WTC11 (cell line): ENCODE data around the gene PLLP. TPM values are rescaled to one million over a fixed set of nuclear protein-coding genes. Genes with fewer than 3 reads are reported as not detected.

Source experiments
- ATAC-seq: fragments of 200-7000 bp; cut with Tn5 transposase; 2 replicates; pipeline ENCODE4 v1.10.0; 2021; ENCODE audit warnings: mild to moderate bottlenecking, moderate library complexity
- CTCF ChIA-PET: fragments of 300-600 bp; sonication (Branson Sonifier 250); formaldehyde crosslinking; loops from one replicate; lab custom pipeline; 2021; ENCODE audit warnings: antibody characterized with exemption; lab: Charles Lee
- POLR2A ChIA-PET: fragments of 350-600 bp; sonication (Branson Sonifier 250); formaldehyde crosslinking; loops from one replicate; lab custom pipeline; 2021; ENCODE audit warnings: antibody characterized with exemption; lab: Charles Lee
- DNase-seq: peaks from one replicate; pipeline ENCODE4 v3.0.0; 2021; ENCODE audit warnings: low spot score
- H3K27ac Mint-ChIP-seq: 2 replicates; pipeline ENCODE4 v1.8.0; 2021; ENCODE audit warnings: mixed read lengths
- H3K27me3 Mint-ChIP-seq: 2 replicates; pipeline ENCODE4 v1.8.0; 2021; ENCODE audit warnings: low read depth, mild to moderate bottlenecking, moderate library complexity, mixed read lengths
- H3K36me3 Mint-ChIP-seq: 2 replicates; pipeline ENCODE4 v1.8.0; 2021; ENCODE audit warnings: mixed read lengths
- H3K4me1 Mint-ChIP-seq: 2 replicates; pipeline ENCODE4 v1.8.0; 2022; ENCODE audit warnings: mixed read lengths
- H3K4me3 Mint-ChIP-seq: 2 replicates; pipeline ENCODE4 v1.8.0; 2021; ENCODE audit warnings: mild to moderate bottlenecking, moderate library complexity, mixed read lengths
- H3K9me3 Mint-ChIP-seq: 2 replicates; pipeline ENCODE4 v1.8.0; 2021; ENCODE audit warnings: mixed read lengths
- ATF1 ChIP-seq: sonication (generic); formaldehyde crosslinking; IDR thresholded peaks from 2 replicates; pipeline ENCODE4 v1.8.1; 2023; ENCODE audit warnings: mild to moderate bottlenecking, moderate library complexity, missing genetic modification reagents
- CDX4 ChIP-seq: fragments of 250-450 bp; sonication (Bioruptor Pico); IDR thresholded peaks from 2 replicates; pipeline ENCODE4 v1.9.0; 2021; ENCODE audit warnings: moderate library complexity, mild to moderate bottlenecking, inconsistent platforms, borderline replicate concordance
- CREB1 ChIP-seq: sonication (generic); formaldehyde crosslinking; IDR thresholded peaks from 2 replicates; pipeline ENCODE4 v1.8.0; 2023; ENCODE audit warnings: mild to moderate bottlenecking, missing genetic modification reagents
- ELF4 ChIP-seq: sonication (generic); formaldehyde crosslinking; IDR thresholded peaks from 2 replicates; pipeline ENCODE4 v1.8.1; 2022; ENCODE audit warnings: low read depth, mild to moderate bottlenecking, moderate library complexity, missing genetic modification reagents
- FOXJ3 ChIP-seq: sonication (generic); formaldehyde crosslinking; IDR thresholded peaks from 2 replicates; pipeline ENCODE4 v1.9.0; 2021; ENCODE audit warnings: missing genetic modification reagents, mild to moderate bottlenecking, borderline replicate concordance
- FOXP1 ChIP-seq: sonication (generic); formaldehyde crosslinking; IDR thresholded peaks from 2 replicates; pipeline ENCODE4 v1.8.0; 2022; ENCODE audit warnings: missing genetic modification reagents, mild to moderate bottlenecking, moderate library complexity, borderline replicate concordance
- GTF2I ChIP-seq: fragments of 250-450 bp; sonication (Bioruptor Pico); conservative IDR thresholded peaks from 2 replicates; pipeline ENCODE4 v1.4.0; 2021; ENCODE audit warnings: mild to moderate bottlenecking
- IRF2 ChIP-seq: sonication (generic); formaldehyde crosslinking; IDR thresholded peaks from 2 replicates; pipeline ENCODE4 v1.8.0; 2022; ENCODE audit warnings: low read depth, missing genetic modification reagents, borderline replicate concordance
- JUN ChIP-seq: sonication (generic); formaldehyde crosslinking; IDR thresholded peaks from 2 replicates; pipeline ENCODE4 v1.8.0; 2023; ENCODE audit warnings: mild to moderate bottlenecking, missing genetic modification reagents
- KAT7 ChIP-seq: sonication (generic); formaldehyde crosslinking; IDR thresholded peaks from 2 replicates; pipeline ENCODE4 v1.8.1; 2023; ENCODE audit warnings: missing genetic modification reagents, mild to moderate bottlenecking, borderline replicate concordance
- MAX ChIP-seq: sonication (generic); formaldehyde crosslinking; IDR thresholded peaks from 2 replicates; pipeline ENCODE4 v1.8.0; 2022; ENCODE audit warnings: mild to moderate bottlenecking, missing genetic modification reagents
- MLX ChIP-seq: sonication (generic); formaldehyde crosslinking; IDR thresholded peaks from 2 replicates; pipeline ENCODE4 v1.8.1; 2023; ENCODE audit warnings: mild to moderate bottlenecking, missing genetic modification reagents, moderate library complexity
- NFYB ChIP-seq: sonication (generic); formaldehyde crosslinking; conservative IDR thresholded peaks from 2 replicates; pipeline ENCODE4 v1.8.0; 2022; ENCODE audit warnings: low read depth, missing genetic modification reagents
- PRRX2 ChIP-seq: fragments of 250-450 bp; sonication (Bioruptor Pico); IDR thresholded peaks from 2 replicates; pipeline ENCODE4 v1.8.0; 2021; ENCODE audit warnings: mild to moderate bottlenecking
- SP1 ChIP-seq: sonication (generic); formaldehyde crosslinking; conservative IDR thresholded peaks from 2 replicates; pipeline ENCODE4 v1.8.1; 2022; ENCODE audit warnings: missing genetic modification reagents
- TEAD1 ChIP-seq: sonication (generic); formaldehyde crosslinking; IDR thresholded peaks from 2 replicates; pipeline ENCODE4 v1.8.0; 2022; ENCODE audit warnings: mild to moderate bottlenecking, missing genetic modification reagents
- ZNF138 ChIP-seq: sonication (generic); formaldehyde crosslinking; conservative IDR thresholded peaks from 2 replicates; pipeline ENCODE4 v1.8.1; 2022; ENCODE audit warnings: mild to moderate bottlenecking, moderate library complexity, missing genetic modification reagents
- ZNF232 ChIP-seq: sonication (generic); formaldehyde crosslinking; IDR thresholded peaks from 2 replicates; pipeline ENCODE4 v1.8.0; 2022; ENCODE audit warnings: mild to moderate bottlenecking, missing genetic modification reagents
- ZNF263 ChIP-seq: sonication (generic); formaldehyde crosslinking; IDR thresholded peaks from 2 replicates; pipeline ENCODE4 v1.8.1; 2022; ENCODE audit warnings: low read depth, mild to moderate bottlenecking, moderate library complexity, missing genetic modification reagents
- ZNF423 ChIP-seq: fragments of 250-450 bp; sonication (Bioruptor Pico); IDR thresholded peaks from 2 replicates; pipeline ENCODE4 v2.1.2; 2022; ENCODE audit warnings: mild to moderate bottlenecking, moderate library complexity
- total RNA-seq: library from RNA; stranded (reverse); gene quantifications from 3 replicates; pipeline ENCODE4 v1.2.3, GENCODE V29; 2021
- TF ChIP-seq, protein P1 (sequence below): sonication (generic); formaldehyde crosslinking; IDR thresholded peaks from 2 replicates; pipeline ENCODE4 v1.8.1; 2022; ENCODE audit warnings: low read depth, missing genetic modification reagents, borderline replicate concordance

The PLLP gene
- total RNA-seq, 1 experiment from 2014 or later = 2.8 TPM

DNA sequence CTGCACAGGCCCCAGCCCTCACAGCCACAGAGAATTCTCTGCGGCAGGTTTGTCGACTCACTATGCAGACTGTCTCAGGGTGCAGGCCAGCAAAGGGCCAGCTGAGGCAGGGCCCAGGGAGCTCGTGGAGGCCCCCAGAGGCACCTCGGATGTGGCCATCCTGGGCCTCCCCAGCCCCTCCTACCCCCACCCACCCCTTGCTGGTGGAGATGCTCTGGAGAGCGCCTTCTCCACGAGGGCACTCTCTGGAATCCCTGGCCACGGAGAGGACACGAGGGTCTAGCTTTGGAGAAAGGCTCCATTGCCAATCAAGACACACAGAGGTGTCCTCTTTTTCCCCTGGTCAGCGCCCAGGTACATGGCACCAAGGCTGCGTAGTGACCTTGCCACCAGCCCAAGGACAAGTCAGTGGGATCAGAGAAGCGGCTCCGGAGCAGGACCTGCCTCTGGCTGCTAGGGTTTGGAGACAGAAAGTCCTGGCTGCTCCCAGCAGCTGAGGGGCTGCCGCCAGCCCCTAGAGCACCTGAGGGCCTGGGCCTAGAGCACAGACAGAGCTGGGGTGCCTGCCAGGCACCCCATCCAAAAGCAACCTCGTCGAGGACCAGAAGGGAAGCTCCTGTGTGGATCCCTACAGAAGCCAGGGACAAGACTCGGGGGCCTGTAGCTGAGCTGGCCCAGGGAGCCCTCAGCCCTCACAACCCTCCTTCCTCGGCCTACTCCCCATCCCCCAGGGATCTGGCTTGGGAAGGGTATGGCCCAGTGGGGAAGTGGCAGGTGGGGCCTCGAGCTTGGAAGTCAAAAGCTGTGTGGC lies 20.7 kb downstream of the PLLP start:
- POLR2A ChIA-PET = no interaction called here
- peaks cover 19% of the 10 kb centered on the region for H3K4me1 Mint-ChIP-seq
- DNase-seq (no peak), ATAC-seq (no peak)
- CTCF ChIA-PET = interaction anchor here (2.4 kb wide), 1 partner anchor 153 kb away, joined by 7 read pairs; no protein-coding TSS in a partner anchor
- H3K36me3 Mint-ChIP-seq = no peaks in the 10 kb centered on the region
- H3K4me3 Mint-ChIP-seq = no peak overlapping the region
- no peaks in the 10 kb centered on the region for H3K9me3 Mint-ChIP-seq
- no peak for TF ChIP-seq ELF4
- no peak for TF ChIP-seq CREB1 (CRISPR knock-in tag)
- TF ChIP-seq SP1 (CRISPR knock-in tag) = no peak
- H3K27me3 Mint-ChIP-seq = no peaks in the 10 kb centered on the region
- no peak overlapping the region for H3K27ac Mint-ChIP-seq

DNA sequence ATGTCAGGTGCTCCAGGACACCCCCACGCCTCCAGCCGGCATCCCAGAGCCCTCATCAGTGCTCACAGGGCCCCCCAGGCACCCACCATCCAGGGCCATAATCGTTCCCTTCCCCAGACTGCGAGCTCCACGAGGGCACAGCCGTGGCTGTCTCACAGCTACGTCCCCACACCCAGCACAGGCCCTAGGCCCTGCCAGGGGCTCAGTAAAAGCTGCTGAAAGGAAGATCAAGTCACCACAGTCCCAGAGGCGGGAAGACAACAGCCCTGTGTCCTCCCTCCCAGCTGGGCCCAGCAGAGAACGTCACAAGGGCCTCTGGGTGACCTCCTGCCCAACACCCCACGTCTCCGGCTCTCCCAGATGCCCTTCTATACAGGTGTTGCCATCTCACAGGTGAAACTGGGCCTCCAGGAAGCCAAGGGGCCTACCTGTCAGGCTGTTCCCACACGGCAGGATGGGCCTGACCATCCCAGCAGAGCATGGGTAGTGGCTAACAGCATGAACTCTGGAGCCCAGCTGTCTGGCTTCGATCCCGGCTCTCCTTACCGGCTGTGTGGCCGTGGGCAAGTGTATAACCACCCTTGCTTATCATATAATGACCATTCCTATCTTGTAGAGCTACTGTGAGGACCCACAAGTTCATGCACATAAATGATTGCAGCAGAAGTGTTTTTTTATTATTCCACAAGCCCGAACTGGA lies 21.5 kb downstream of the PLLP start:
- Mint-ChIP-seq H3K27me3 (no peaks in the 10 kb centered on the region), H3K4me3 (no peak overlapping the region), H3K36me3 (no peaks in the 10 kb centered on the region), H3K9me3 (no peaks in the 10 kb centered on the region), H3K4me1 (peaks cover 19% of the 10 kb centered on the region), H3K27ac (peak overlapping the region; percentile 87)
- ChIA-PET POLR2A (no interaction called here), CTCF (interaction anchor here (2.4 kb wide), 1 partner anchor 154 kb away, joined by 7 read pairs; no protein-coding TSS in a partner anchor)
- no peak for DNase-seq
- TF ChIP-seq CDX4 (CRISPR knock-in tag) (no peak), JUN (CRISPR knock-in tag) (no peak), KAT7 (CRISPR knock-in tag) (no peak), FOXP1 (no peak), IRF2 (CRISPR knock-in tag) (no peak), GTF2I (CRISPR knock-in tag) (no peak), MLX (no peak), ATF1 (no peak), TEAD1 (CRISPR knock-in tag) (no peak), FOXJ3 (CRISPR knock-in tag) (no peak), ELF4 (no peak), ZNF423 (CRISPR knock-in tag) (no peak), NFYB (CRISPR knock-in tag) (no peak), MAX (CRISPR knock-in tag) (no peak), ZNF263 (CRISPR knock-in tag) (no peak), ZNF232 (CRISPR knock-in tag) (no peak), ZNF138 (CRISPR knock-in tag) (no peak), PRRX2 (CRISPR knock-in tag) (no peak)
- TF ChIP-seq, protein P1, sequence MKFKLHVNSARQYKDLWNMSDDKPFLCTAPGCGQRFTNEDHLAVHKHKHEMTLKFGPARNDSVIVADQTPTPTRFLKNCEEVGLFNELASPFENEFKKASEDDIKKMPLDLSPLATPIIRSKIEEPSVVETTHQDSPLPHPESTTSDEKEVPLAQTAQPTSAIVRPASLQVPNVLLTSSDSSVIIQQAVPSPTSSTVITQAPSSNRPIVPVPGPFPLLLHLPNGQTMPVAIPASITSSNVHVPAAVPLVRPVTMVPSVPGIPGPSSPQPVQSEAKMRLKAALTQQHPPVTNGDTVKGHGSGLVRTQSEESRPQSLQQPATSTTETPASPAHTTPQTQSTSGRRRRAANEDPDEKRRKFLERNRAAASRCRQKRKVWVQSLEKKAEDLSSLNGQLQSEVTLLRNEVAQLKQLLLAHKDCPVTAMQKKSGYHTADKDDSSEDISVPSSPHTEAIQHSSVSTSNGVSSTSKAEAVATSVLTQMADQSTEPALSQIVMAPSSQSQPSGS (CRISPR knock-in tag) = no peak
- ATAC-seq = no peak
